GM19452 (cell line): ENCODE measurements around the gene DOC2A.
"Not testable (repeated sequence)": the region's sequence is repeated elsewhere in the genome, so short reads cannot be mapped to it uniquely, and the experiment has no call there.

Experiments used
- ATAC-seq: cut with Tn5 transposase; IDR thresholded peaks from one replicate; pipeline ENCODE4 v1.9.1; 2021; ENCODE audit not compliant: unreplicated experiment

The DOC2A gene

GRCh38 chr16:29973384-29974246 lies 37.2 kb downstream of the DOC2A start, which contains the start of gene TAOK2:
Gene TAOK2 (plus strand): TSS chr16:29973868. CDS start chr16:29977773, 3,905 bp downstream.
- ATAC-seq, result peak; percentile 92

GRCh38 chr16:29972992-29973383 lies 37.8 kb downstream of the DOC2A start:
- no peak for ATAC-seq

- ATAC-seq, result no peak
Measured at GRCh38 chr16:29972500-29972899, 38.3 kb downstream of the DOC2A start.

GRCh38 chr16:29971304-29971703 lies 39.5 kb downstream of the DOC2A start:
- no peak for ATAC-seq

GRCh38 chr16:29968205-29968604 lies 42.6 kb downstream of the DOC2A start:
- ATAC-seq, result no peak

- ATAC-seq, result no peak
Measured at GRCh38 chr16:29963021-29963743, 47.6 kb downstream of the DOC2A start.

- ATAC-seq, result no peak
Measured at GRCh38 chr16:29962344-29962994, 48.4 kb downstream of the DOC2A start.

- peak; percentile 83 for ATAC-seq
Measured at GRCh38 chr16:29961479-29962343, 49.1 kb downstream of the DOC2A start, which contains the start of gene TMEM219. Gene TMEM219 (plus strand): TSS chr16:29962079. CDS start chr16:29963144, 1,065 bp downstream.

- no peak for ATAC-seq
Measured at GRCh38 chr16:29961127-29961478, 49.7 kb downstream of the DOC2A start.

- ATAC-seq, result not testable (repeated sequence)
Measured at GRCh38 chr16:29959821-29960220, 51.0 kb downstream of the DOC2A start.

- ATAC-seq, result no peak
Measured at GRCh38 chr16:29959293-29959692, 51.5 kb downstream of the DOC2A start.

- no peak for ATAC-seq
Measured at GRCh38 chr16:29958756-29959155, 52.1 kb downstream of the DOC2A start.
